IMR-90 (cell line): Measurements from ENCODE around the gene MUSTN1. TPM values are rescaled to one million over a fixed set of nuclear protein-coding genes. Genes with fewer than 3 reads are reported as not detected.
A peak's percentile ranks its signal among the peaks of the same experiment; 100 is the strongest.

Experiments used
- ATAC-seq: fragments of 200-7000 bp; cut with Tn5 transposase; 2 replicates; pipeline ENCODE4 v1.9.1; 2020; ENCODE audit warnings: low read depth, mild to moderate bottlenecking, moderate library complexity
- BruUV-seq: library from RNA; stranded (reverse); fragments of 400-500 nt; replicated peaks from 2 replicates; lab custom pipeline; 2021; lab: Mats Ljungman, UMichigan
- CTCF ChIA-PET: fragments of 300-600 bp; formaldehyde crosslinking; extraction: SDS; loops from one replicate; lab custom pipeline; 2021; ENCODE audit warnings: antibody characterized with exemption; lab: Yijun Ruan, JAX
- POLR2A ChIA-PET: fragments of 300-600 bp; sonication (Branson Sonifier 250); formaldehyde crosslinking; loops from one replicate; lab custom pipeline; 2022; ENCODE audit warnings: antibody characterized with exemption; ENCODE audit not compliant: unreplicated experiment; lab: Charles Lee
- DNase-seq: peaks from one replicate; pipeline ENCODE4 v3.0.0; 2013
- H2AFZ ChIP-seq: replicated peaks from 2 replicates; pipeline ENCODE3; 2013; ENCODE audit warnings: low read length, mild to moderate bottlenecking; ENCODE audit not compliant: poor library complexity
- H2AK5ac ChIP-seq: 2 replicates; pipeline ENCODE4 v1.6.1; 2013; ENCODE audit warnings: low read depth, low read length, inconsistent platforms
- H2AK9ac ChIP-seq: replicated peaks from 2 replicates; pipeline ENCODE3; 2013; ENCODE audit warnings: mild to moderate bottlenecking, low read depth, low read length, moderate library complexity; ENCODE audit not compliant: poor library complexity
- H2BK120ac ChIP-seq: 2 replicates; pipeline ENCODE4 v1.6.1; 2013; ENCODE audit warnings: low read depth, low read length, inconsistent platforms
- H2BK15ac ChIP-seq: 3 replicates; pipeline ENCODE4 v1.6.1; 2013; ENCODE audit warnings: low read depth, low read length, inconsistent platforms
- H2BK20ac ChIP-seq: 2 replicates; pipeline ENCODE4 v1.6.1; 2013; ENCODE audit warnings: low read depth, mild to moderate bottlenecking, inconsistent platforms, low read length, moderate library complexity
- H2BK5ac ChIP-seq: 2 replicates; pipeline ENCODE4 v1.6.1; 2013; ENCODE audit warnings: mild to moderate bottlenecking, low read depth, low read length, inconsistent platforms; ENCODE audit not compliant: poor library complexity, severe bottlenecking
- H3K14ac ChIP-seq: replicated peaks from 2 replicates; pipeline ENCODE4 v1.6.1; 2013; ENCODE audit warnings: low read depth, low read length, inconsistent platforms
- H3K18ac ChIP-seq: 2 replicates; pipeline ENCODE4 v1.6.1; 2013; ENCODE audit warnings: low read depth, low read length, control low read depth
- H3K23ac ChIP-seq: 2 replicates; pipeline ENCODE4 v1.6.1; 2013; ENCODE audit warnings: low read depth, low read length, inconsistent platforms
- H3K27ac ChIP-seq: 2 replicates; pipeline ENCODE4 v1.5.1; 2013; ENCODE audit warnings: mild to moderate bottlenecking, control low read depth, low read length; ENCODE audit not compliant: insufficient read depth
- H3K27me3 ChIP-seq: 2 replicates; pipeline ENCODE4 v1.6.1; 2013; ENCODE audit warnings: low read length; ENCODE audit not compliant: control insufficient read depth, insufficient read depth
- H3K36me3 ChIP-seq: 2 replicates; pipeline ENCODE4 v1.6.1; 2013; ENCODE audit warnings: low read length, mixed read lengths; ENCODE audit not compliant: control insufficient read depth, insufficient read depth
- H3K4ac ChIP-seq: 2 replicates; pipeline ENCODE4 v1.6.1; 2013; ENCODE audit warnings: low read depth, low read length, inconsistent platforms
- H3K4me1 ChIP-seq: 2 replicates; pipeline ENCODE4 v1.6.1; 2013; ENCODE audit warnings: low read length, mixed read lengths; ENCODE audit not compliant: control insufficient read depth, insufficient read depth
- H3K4me2 ChIP-seq: 2 replicates; pipeline ENCODE4 v1.6.1; 2013; ENCODE audit warnings: low read depth, mild to moderate bottlenecking, control low read depth, low read length, moderate library complexity
- H3K4me3 ChIP-seq: 2 replicates; pipeline ENCODE4 v1.5.1; 2013; ENCODE audit warnings: low read depth, mild to moderate bottlenecking, control low read depth, low read length, moderate library complexity; ENCODE audit not compliant: insufficient read depth
- H3K56ac ChIP-seq: 2 replicates; pipeline ENCODE4 v1.6.1; 2013; ENCODE audit warnings: low read length, inconsistent platforms; ENCODE audit not compliant: insufficient read depth; ENCODE audit errors: extremely low read depth
- H3K79me1 ChIP-seq, 2 experiments: 2 replicates each; pipeline ENCODE4 v1.6.1; 2013; ENCODE audit warnings: low read length in 2 of 2, inconsistent platforms in 1 of 2, low read depth in 1 of 2
- H3K9ac ChIP-seq: 2 replicates; pipeline ENCODE4 v1.6.1; 2013; ENCODE audit warnings: low read depth, low read length, control low read depth
- H3K9me1 ChIP-seq: 2 replicates; pipeline ENCODE4 v1.6.1; 2013; ENCODE audit warnings: low read length, inconsistent platforms; ENCODE audit not compliant: insufficient read depth
- H3K9me3 ChIP-seq: 2 replicates; pipeline ENCODE4 v1.6.1; 2013; ENCODE audit warnings: low read length; ENCODE audit not compliant: control insufficient read depth, insufficient read depth
- H4K20me1 ChIP-seq: 2 replicates; pipeline ENCODE4 v1.6.1; 2013; ENCODE audit warnings: low read length, inconsistent platforms; ENCODE audit not compliant: insufficient read depth
- H4K5ac ChIP-seq: 2 replicates; pipeline ENCODE4 v1.6.1; 2013; ENCODE audit warnings: mild to moderate bottlenecking, low read depth, low read length, control low read depth
- H4K8ac ChIP-seq, 2 experiments: 2 replicates each; pipeline ENCODE4 v1.6.1; 2013; ENCODE audit warnings: low read depth in 2 of 2, low read length in 2 of 2, control low read depth in 1 of 2, inconsistent platforms in 1 of 2
- H4K91ac ChIP-seq: 2 replicates; pipeline ENCODE4 v1.6.1; 2013; ENCODE audit warnings: low read depth, low read length, inconsistent platforms; ENCODE audit not compliant: insufficient read depth
- CEBPB ChIP-seq: IDR thresholded peaks from 2 replicates; pipeline ENCODE4 v1.6.1; 2012; ENCODE audit warnings: low read depth, low read length, improper control_type of control experiment
- MAZ ChIP-seq: IDR thresholded peaks from 2 replicates; pipeline ENCODE4 v1.6.1; 2012; ENCODE audit warnings: low read depth, mild to moderate bottlenecking, low read length, improper control_type of control experiment, moderate library complexity, borderline replicate concordance
- RFX5 ChIP-seq: IDR thresholded peaks from 2 replicates; pipeline ENCODE4 v1.8.0; 2012; ENCODE audit warnings: low read depth, mild to moderate bottlenecking, low read length, moderate library complexity
- WGBS, 2 experiments: methylation state at CpG; one replicate each; pipeline versions ENCODE4 v1.1.5 to v1.1.7; 2013; ENCODE audit warnings: missing lambda C conversion rate in 2 of 2; ENCODE audit not compliant: insufficient read length in 1 of 2; ENCODE audit errors: extremely low coverage in 2 of 2; 5-methylcytosine and 5-hydroxymethylcytosine counted together
- dilution Hi-C: fragments of 300-500 bp; cut with HindIII; formaldehyde crosslinking; loops from one replicate; pipeline ENCODE4 v1.14.3; 2018; ENCODE audit warnings: low sequenced_read_pairs; ENCODE audit not compliant: unreplicated experiment
- in situ Hi-C: fragments of 300-500 bp; cut with MboI; formaldehyde crosslinking; loops from 3 replicates; pipeline ENCODE4 v1.14.3; 2019; ENCODE audit warnings: low sequenced_read_pairs, inconsistent platforms, mixed read lengths
- intact Hi-C: fragments of 100-400 bp; cut with micrococcal nuclease; formaldehyde crosslinking; loops from 2 replicates; pipeline ENCODE4 v1.10.0; 2022
- polyA plus RNA-seq, 3 experiments: library from polyadenylated mRNA; depleted of rRNA; stranded (reverse); fragments of >200 nt; gene quantifications; 2 replicates each; pipeline ENCODE4 v1.2.3, GENCODE V29; 2012; ENCODE audit warnings: low replicate concordance in 1 of 3
- total RNA-seq: library from RNA; depleted of rRNA; stranded (reverse); fragments of >200 nt; gene quantifications from 2 replicates; pipeline ENCODE4 v1.2.3, GENCODE V29; 2012

The MUSTN1 gene
- total and polyA plus RNA-seq, 2 of the 4 experiments (the other 2 are of a cell fraction): not detected

GRCh38 chr3:52873433-52874159 is 38.8 kb upstream of the MUSTN1 start (continued):
- no peak for TF ChIP-seq RFX5

DNA sequence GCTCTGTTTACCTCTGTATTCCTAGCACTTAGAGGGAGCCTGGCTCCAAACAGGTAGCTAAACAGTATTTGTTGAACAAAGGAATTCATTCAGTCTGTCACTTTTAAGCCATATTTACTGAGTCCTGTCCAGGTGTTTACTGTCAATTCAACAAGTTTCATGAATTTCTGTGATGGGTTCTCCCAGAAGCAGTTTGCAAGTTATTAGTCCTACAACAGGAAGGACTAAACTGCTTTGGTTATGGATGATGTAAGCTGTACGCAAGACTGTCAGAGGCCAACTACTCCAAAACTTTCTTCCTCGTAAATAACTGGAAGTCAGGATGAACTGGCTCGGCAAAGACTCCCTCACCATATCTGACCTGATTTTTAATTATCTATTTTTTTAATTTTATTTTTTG is 37.4 kb upstream of the MUSTN1 start:
- Histone ChIP-seq H3K4me3 (no peak overlapping the region), H2AK9ac (no peak overlapping the region), H3K27ac (no peak overlapping the region), H3K18ac (no peak overlapping the region), H3K9me3 (no peaks in the 10 kb centered on the region), H2BK120ac (peak overlapping the region; percentile 61; the same call in 1 of the 2 replicates), H3K4me2 (no peak overlapping the region), H3K14ac (no peak overlapping the region; the same call in 1 of the 2 replicates), H3K27me3 (no peaks in the 10 kb centered on the region), H3K56ac (no peak overlapping the region), H3K23ac (peak overlapping the region; percentile 65; the same call in 1 of the 2 replicates), H2BK20ac (peak overlapping the region; percentile 32; the same call in 1 of the 2 replicates), H2BK5ac (no peak overlapping the region), H4K8ac (no peak overlapping the region), H2AK5ac (no peak overlapping the region), H3K4me1 (peaks cover 9% of the 10 kb centered on the region), H2AFZ (no peak overlapping the region), H3K36me3 (no peaks in the 10 kb centered on the region), H4K5ac (no peak overlapping the region), H3K9ac (no peak overlapping the region), H2BK15ac (no peak overlapping the region), H4K91ac (peak overlapping the region; percentile 45; the same call in 1 of the 2 replicates), H3K79me1 (peaks cover 16 to 45% of the 10 kb centered on the region in 2 experiments), H4K20me1 (no peaks in the 10 kb centered on the region; the same call in 1 of the 2 replicates), H3K4ac (peak overlapping the region; percentile 49; the same call in 1 of the 2 replicates), H3K9me1 (peaks cover 7% of the 10 kb centered on the region; the same call in 1 of the 2 replicates)
- no peak for ATAC-seq
- peak; percentile 44 for DNase-seq
- intact Hi-C loops: no loop called here
- CTCF ChIA-PET: interaction anchor here (0.6 kb wide), 1 partner anchor 127 kb away, joined by 3 read pairs; no protein-coding TSS in a partner anchor
- POLR2A ChIA-PET: no interaction called here
- dilution Hi-C loops: no loop called here
- BruUV-seq: no TSS peak
- WGBS, 2 experiments: no CpG with 5 or more reads among the region's 3 CpGs
- TF ChIP-seq MAZ (no peak), CEBPB (peak; percentile 37; the same call in 1 of the 2 replicates), RFX5 (no peak)
- in situ Hi-C loops: no loop called here
